Medulla oblongata (tissue), 1 donor: ENCODE results near the gene DNAJC22.
"Not testable (repeated sequence)": the region's sequence is repeated elsewhere in the genome, so short reads cannot be mapped to it uniquely, and the experiment has no call there.

ENCODE experiments used
- DNase-seq: peaks from one replicate; pipeline ENCODE4 v3.0.0-alpha.2; 2015; ENCODE audit errors: extremely low spot score

DNAJC22 gene

GRCh38 chr12:49331380-49332222 is 15.1 kb upstream of the DNAJC22 start:
- peak; percentile 84 for DNase-seq

- DNase-seq, result no peak
Observed at GRCh38 chr12:49332441-49332861, 14.2 kb upstream of the DNAJC22 start.

GRCh38 chr12:49332891-49333371 is 13.8 kb upstream of the DNAJC22 start:
- no peak for DNase-seq

GRCh38 chr12:49333778-49334177 is 12.9 kb upstream of the DNAJC22 start:
- not testable (repeated sequence) for DNase-seq

- DNase-seq, result no peak
Observed at GRCh38 chr12:49334226-49334625, 12.5 kb upstream of the DNAJC22 start.

GRCh38 chr12:49334681-49335080 is 12.0 kb upstream of the DNAJC22 start:
- DNase-seq, result no peak

- no peak for DNase-seq
Observed at GRCh38 chr12:49335118-49335954, 11.4 kb upstream of the DNAJC22 start.

- no peak for DNase-seq
Observed at GRCh38 chr12:49335955-49336644, 10.6 kb upstream of the DNAJC22 start.

GRCh38 chr12:49336645-49337584 is 9.8 kb upstream of the DNAJC22 start, which contains the start of gene C1QL4:
Gene C1QL4, minus strand, starts transcription at chr12:49337188. Its CDS starts 711 bp downstream, at chr12:49336477.
- DNase-seq, result peak; percentile 82

GRCh38 chr12:49338830-49339463 is 7.7 kb upstream of the DNAJC22 start:
- no peak for DNase-seq

- no peak for DNase-seq
Observed at GRCh38 chr12:49339464-49339861, 7.2 kb upstream of the DNAJC22 start.

- DNase-seq, result no peak
Observed at GRCh38 chr12:49340095-49340870, 6.4 kb upstream of the DNAJC22 start.

- no peak for DNase-seq
Observed at GRCh38 chr12:49340971-49341776, 5.5 kb upstream of the DNAJC22 start.

- no peak for DNase-seq
Observed at GRCh38 chr12:49341777-49342065, 5.0 kb upstream of the DNAJC22 start.

GRCh38 chr12:49342066-49342913 is 4.4 kb upstream of the DNAJC22 start:
- peak; percentile 77 for DNase-seq

GRCh38 chr12:49342914-49343731 is 3.6 kb upstream of the DNAJC22 start:
- no peak for DNase-seq

- DNase-seq, result no peak
Observed at GRCh38 chr12:49344486-49345050, 2.1 kb upstream of the DNAJC22 start.
